ENCODE results near the gene CETP.
A peak's percentile ranks its signal among the peaks of the same experiment; 100 is the strongest.
"Not testable (repeated sequence)": the region's sequence is repeated elsewhere in the genome, so short reads cannot be mapped to it uniquely, and the experiment has no call there.

CETP gene

GRCh38 chr16:56934599-56935145 is 27.1 kb upstream of the CETP start:
- not testable (repeated sequence) for H3K27ac ChIP-seq (ENCODE audit: low read depth, low read length); H3K9me3 ChIP-seq (ENCODE audit: control insufficient read depth in 1 of 2, low read length in 2 of 2); H3K27me3 ChIP-seq (ENCODE audit: control insufficient read depth in 1 of 2, insufficient read depth in 2 of 2, low read length in 2 of 2)
- peaks cover 26 to 46% of the 10 kb centered on the region in 2 donors for H3K4me1 ChIP-seq (ENCODE audit: control insufficient read depth in 1 of 2, insufficient read depth in 2 of 2, low read length in 2 of 2)
- H3K9ac ChIP-seq (ENCODE audit: low read depth in 1 of 2, low read length in 2 of 2): peak overlapping the region; percentile 97 to 98
- peaks cover 43 to 54% of the 10 kb centered on the region in 2 donors for H3K36me3 ChIP-seq (ENCODE audit: control insufficient read depth in 1 of 2, insufficient read depth in 2 of 2, low read length in 2 of 2)
- H3K4me3 ChIP-seq (ENCODE audit: low read depth in 1 of 2, low read length in 2 of 2): peak overlapping the region; percentile 94 to 97

- H3K9me3 ChIP-seq (ENCODE audit: control insufficient read depth in 1 of 2, low read length in 2 of 2): no peaks in the 10 kb centered on the region
- H3K4me1 ChIP-seq (ENCODE audit: control insufficient read depth in 1 of 2, insufficient read depth in 2 of 2, low read length in 2 of 2): peaks cover 30 to 46% of the 10 kb centered on the region in 2 donors
- H3K4me3 ChIP-seq (ENCODE audit: low read depth in 1 of 2, low read length in 2 of 2): peak overlapping the region; percentile 68 to 97
- no peak overlapping the region for H3K27ac ChIP-seq (ENCODE audit: low read depth, low read length)
- H3K36me3 ChIP-seq (ENCODE audit: control insufficient read depth in 1 of 2, insufficient read depth in 2 of 2, low read length in 2 of 2): peaks cover 49 to 59% of the 10 kb centered on the region in 2 donors
- no peaks in the 10 kb centered on the region for H3K27me3 ChIP-seq (ENCODE audit: control insufficient read depth in 1 of 2, insufficient read depth in 2 of 2, low read length in 2 of 2)
- H3K9ac ChIP-seq (ENCODE audit: low read depth in 1 of 2, low read length in 2 of 2): peak overlapping the region in 1 of 2 donors; percentile 37
Measured at GRCh38 chr16:56935201-56935600, 26.5 kb upstream of the CETP start.

- Histone ChIP-seq H3K27ac (ENCODE audit: low read depth, low read length) (no peak overlapping the region), H3K27me3 (ENCODE audit: control insufficient read depth in 1 of 2, insufficient read depth in 2 of 2, low read length in 2 of 2) (no peaks in the 10 kb centered on the region), H3K9me3 (ENCODE audit: control insufficient read depth in 1 of 2, low read length in 2 of 2) (no peaks in the 10 kb centered on the region), H3K9ac (ENCODE audit: low read depth in 1 of 2, low read length in 2 of 2) (no peak overlapping the region), H3K36me3 (ENCODE audit: control insufficient read depth in 1 of 2, insufficient read depth in 2 of 2, low read length in 2 of 2) (peaks cover 60 to 69% of the 10 kb centered on the region in 2 donors), H3K4me3 (ENCODE audit: low read depth in 1 of 2, low read length in 2 of 2) (peak overlapping the region in 1 of 2 donors; percentile 8), H3K4me1 (ENCODE audit: control insufficient read depth in 1 of 2, insufficient read depth in 2 of 2, low read length in 2 of 2) (peaks cover 19 to 36% of the 10 kb centered on the region in 2 donors)
Measured at GRCh38 chr16:56936491-56936890, 25.3 kb upstream of the CETP start.

- Histone ChIP-seq H3K27ac (ENCODE audit: low read depth, low read length) (no peak overlapping the region), H3K9ac (ENCODE audit: low read depth in 1 of 2, low read length in 2 of 2) (no peak overlapping the region), H3K4me1 (ENCODE audit: control insufficient read depth in 1 of 2, insufficient read depth in 2 of 2, low read length in 2 of 2) (peaks cover 17 to 34% of the 10 kb centered on the region in 2 donors), H3K4me3 (ENCODE audit: low read depth in 1 of 2, low read length in 2 of 2) (peak overlapping the region in 1 of 2 donors; percentile 17), H3K9me3 (ENCODE audit: control insufficient read depth in 1 of 2, low read length in 2 of 2) (no peaks in the 10 kb centered on the region), H3K36me3 (ENCODE audit: control insufficient read depth in 1 of 2, insufficient read depth in 2 of 2, low read length in 2 of 2) (peaks cover 64 to 73% of the 10 kb centered on the region in 2 donors), H3K27me3 (ENCODE audit: control insufficient read depth in 1 of 2, insufficient read depth in 2 of 2, low read length in 2 of 2) (no peaks in the 10 kb centered on the region)
Measured at GRCh38 chr16:56936950-56937349, 24.8 kb upstream of the CETP start.

- H3K4me1 ChIP-seq (ENCODE audit: control insufficient read depth in 1 of 2, insufficient read depth in 2 of 2, low read length in 2 of 2): peaks cover 17 to 30% of the 10 kb centered on the region in 2 donors
- H3K27ac ChIP-seq (ENCODE audit: low read depth, low read length): no peak overlapping the region
Measured at GRCh38 chr16:56938664-56939513, 22.9 kb upstream of the CETP start.

GRCh38 chr16:56939801-56940200 is 21.9 kb upstream of the CETP start:
- no peaks in the 10 kb centered on the region for H3K27me3 ChIP-seq (ENCODE audit: control insufficient read depth in 1 of 2, insufficient read depth in 2 of 2, low read length in 2 of 2)
- H3K4me3 ChIP-seq (ENCODE audit: low read depth in 1 of 2, low read length in 2 of 2): no peak overlapping the region
- no peaks in the 10 kb centered on the region for H3K9me3 ChIP-seq (ENCODE audit: control insufficient read depth in 1 of 2, low read length in 2 of 2)
- peaks cover 86 to 93% of the 10 kb centered on the region in 2 donors for H3K36me3 ChIP-seq (ENCODE audit: control insufficient read depth in 1 of 2, insufficient read depth in 2 of 2, low read length in 2 of 2)
- peaks cover 11 to 22% of the 10 kb centered on the region in 2 donors for H3K4me1 ChIP-seq (ENCODE audit: control insufficient read depth in 1 of 2, insufficient read depth in 2 of 2, low read length in 2 of 2)
- no peak overlapping the region for H3K9ac ChIP-seq (ENCODE audit: low read depth in 1 of 2, low read length in 2 of 2)
- H3K27ac ChIP-seq (ENCODE audit: low read depth, low read length): no peak overlapping the region

More at GRCh38 chr16:56938664-56939513, 22.9 kb upstream of the CETP start:
- no peaks in the 10 kb centered on the region for H3K9me3 ChIP-seq (ENCODE audit: control insufficient read depth in 1 of 2, low read length in 2 of 2)
- H3K4me3 ChIP-seq (ENCODE audit: low read depth in 1 of 2, low read length in 2 of 2): peak overlapping the region in 1 of 2 donors; percentile 25
- H3K9ac ChIP-seq (ENCODE audit: low read depth in 1 of 2, low read length in 2 of 2): no peak overlapping the region
- H3K27me3 ChIP-seq (ENCODE audit: control insufficient read depth in 1 of 2, insufficient read depth in 2 of 2, low read length in 2 of 2): no peaks in the 10 kb centered on the region
- peaks cover 84 to 86% of the 10 kb centered on the region in 2 donors for H3K36me3 ChIP-seq (ENCODE audit: control insufficient read depth in 1 of 2, insufficient read depth in 2 of 2, low read length in 2 of 2)

- H3K27ac ChIP-seq (ENCODE audit: low read depth, low read length): no peak overlapping the region
- H3K9me3 ChIP-seq (ENCODE audit: control insufficient read depth in 1 of 2, low read length in 2 of 2): no peaks in the 10 kb centered on the region
- no peaks in the 10 kb centered on the region for H3K27me3 ChIP-seq (ENCODE audit: control insufficient read depth in 1 of 2, insufficient read depth in 2 of 2, low read length in 2 of 2)
- H3K4me3 ChIP-seq (ENCODE audit: low read depth in 1 of 2, low read length in 2 of 2): no peak overlapping the region
- H3K36me3 ChIP-seq (ENCODE audit: control insufficient read depth in 1 of 2, insufficient read depth in 2 of 2, low read length in 2 of 2): peaks cover 81 to 92% of the 10 kb centered on the region in 2 donors
- no peak overlapping the region for H3K9ac ChIP-seq (ENCODE audit: low read depth in 1 of 2, low read length in 2 of 2)
- peaks cover 5 to 11% of the 10 kb centered on the region in 2 donors for H3K4me1 ChIP-seq (ENCODE audit: control insufficient read depth in 1 of 2, insufficient read depth in 2 of 2, low read length in 2 of 2)
Measured at GRCh38 chr16:56941092-56941491, 20.7 kb upstream of the CETP start.

- Histone ChIP-seq H3K4me3 (ENCODE audit: low read depth in 1 of 2, low read length in 2 of 2) (no peak overlapping the region), H3K36me3 (ENCODE audit: control insufficient read depth in 1 of 2, insufficient read depth in 2 of 2, low read length in 2 of 2) (peaks cover 73 to 84% of the 10 kb centered on the region in 2 donors), H3K9ac (ENCODE audit: low read depth in 1 of 2, low read length in 2 of 2) (no peak overlapping the region), H3K27ac (ENCODE audit: low read depth, low read length) (no peak overlapping the region), H3K27me3 (ENCODE audit: control insufficient read depth in 1 of 2, insufficient read depth in 2 of 2, low read length in 2 of 2) (no peaks in the 10 kb centered on the region), H3K9me3 (ENCODE audit: control insufficient read depth in 1 of 2, low read length in 2 of 2) (no peaks in the 10 kb centered on the region), H3K4me1 (ENCODE audit: control insufficient read depth in 1 of 2, insufficient read depth in 2 of 2, low read length in 2 of 2) (peaks cover 5 to 11% of the 10 kb centered on the region in 2 donors)
Measured at GRCh38 chr16:56941856-56942331, 19.9 kb upstream of the CETP start.

- Histone ChIP-seq H3K4me3 (ENCODE audit: low read depth in 1 of 2, low read length in 2 of 2) (no peak overlapping the region), H3K27me3 (ENCODE audit: control insufficient read depth in 1 of 2, insufficient read depth in 2 of 2, low read length in 2 of 2) (no peaks in the 10 kb centered on the region), H3K36me3 (ENCODE audit: control insufficient read depth in 1 of 2, insufficient read depth in 2 of 2, low read length in 2 of 2) (peaks cover 53 to 65% of the 10 kb centered on the region in 2 donors), H3K9me3 (ENCODE audit: control insufficient read depth in 1 of 2, low read length in 2 of 2) (no peaks in the 10 kb centered on the region), H3K9ac (ENCODE audit: low read depth in 1 of 2, low read length in 2 of 2) (no peak overlapping the region), H3K4me1 (ENCODE audit: control insufficient read depth in 1 of 2, insufficient read depth in 2 of 2, low read length in 2 of 2) (peaks cover 5 to 6% of the 10 kb centered on the region in 2 donors), H3K27ac (ENCODE audit: low read depth, low read length) (no peak overlapping the region)
Measured at GRCh38 chr16:56943761-56944375, 17.9 kb upstream of the CETP start.

Data from duodenal mucosa (tissue), 2 donors.